ENCODE data around the gene ZFPL1.

DNA sequence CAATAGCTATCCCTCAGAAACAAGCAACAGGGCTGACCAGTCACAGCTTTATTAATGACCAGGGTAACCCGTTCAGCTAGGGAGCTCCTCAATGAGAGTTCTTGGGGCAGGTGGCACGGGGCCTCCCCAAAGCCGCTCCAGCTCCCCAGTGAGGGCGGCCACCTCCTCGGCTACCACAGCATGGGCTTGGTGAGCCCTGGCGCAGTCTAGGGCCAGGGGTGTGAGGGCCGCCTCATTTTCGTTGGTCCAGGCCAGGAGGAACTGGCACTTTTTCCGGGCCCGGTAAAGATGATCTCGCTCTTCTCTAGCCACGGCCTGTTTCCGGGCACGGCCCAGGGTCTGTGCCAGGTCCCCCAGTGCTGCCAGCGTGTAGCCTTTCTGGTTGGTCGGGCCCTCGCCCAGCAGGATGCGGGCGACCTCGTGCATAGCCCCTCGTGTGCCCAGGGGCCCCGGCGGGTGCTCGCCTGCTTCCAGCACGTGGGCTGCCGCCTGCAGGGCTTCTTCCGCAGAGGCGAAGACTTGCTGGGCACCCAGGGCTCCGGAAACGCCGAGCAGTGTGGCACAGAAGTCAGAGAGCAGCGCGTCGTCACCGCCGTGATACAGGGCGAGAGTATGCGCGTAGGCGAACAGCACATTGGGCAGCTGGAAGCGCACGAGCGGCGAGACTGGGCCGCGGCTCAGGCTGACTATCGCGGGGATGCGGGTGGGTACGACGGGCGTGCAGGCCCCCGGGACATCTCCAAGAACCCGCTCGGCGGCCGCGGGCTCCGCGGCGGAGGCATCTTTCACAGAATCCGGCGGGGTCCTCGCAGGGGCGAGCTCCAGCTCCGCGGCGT, 32.6 kb downstream of the ZFPL1 start:
- TF ChIP-seq GATA2 (IDR thresholded peaks at IDR 0.05; ENCODE audit: low read depth, low read length), result no peak
- TF ChIP-seq GATA3 (IDR thresholded peaks at IDR 0.05; ENCODE audit: low read depth, low read length), result no peak
